ENCODE data around the gene ZNF283.
"Not testable (repeated sequence)": the region's sequence is repeated elsewhere in the genome, so short reads cannot be mapped to it uniquely, and the experiment has no call there.

GRCh38 chr19:43823856-43824255, 3.3 kb upstream of the ZNF283 start:
- not testable (repeated sequence) for TF ChIP-seq CTCF (IDR thresholded peaks at IDR 0.05); POLR2AphosphoS5 (IDR thresholded peaks at IDR 0.05; ENCODE audit: insufficient read depth in 1 of 2, low read depth in 1 of 2); POLR2A (IDR thresholded peaks at IDR 0.05)
